ENCODE measurements around the gene ERCC6L2. TPM values are rescaled to one million over a fixed set of nuclear protein-coding genes. Genes with fewer than 3 reads are reported as not detected.

Gene ERCC6L2
- total RNA-seq, 4 donors from 2014 or later, result 82.0 to 128 (median 108) TPM

GRCh38 chr9:95864852-95865580 is 10.5 kb upstream of the ERCC6L2 start:
- Histone ChIP-seq H3K4me1 (no peaks in the 10 kb centered on the region), H3K9me3 (peaks cover 0 to 29% (median 0%) of the 10 kb centered on the region in 4 donors), H3K27me3 (no peaks in the 10 kb centered on the region), H3K4me3 (no peak overlapping the region), H3K27ac (no peak overlapping the region), H3K36me3 (peaks cover 0 to 18% (median 0%) of the 10 kb centered on the region in 3 donors)
- TF ChIP-seq EP300 (IDR thresholded peaks at IDR 0.05) (no peak), POLR2A (IDR thresholded peaks at IDR 0.05) (no peak)
- TF ChIP-seq, protein P1, sequence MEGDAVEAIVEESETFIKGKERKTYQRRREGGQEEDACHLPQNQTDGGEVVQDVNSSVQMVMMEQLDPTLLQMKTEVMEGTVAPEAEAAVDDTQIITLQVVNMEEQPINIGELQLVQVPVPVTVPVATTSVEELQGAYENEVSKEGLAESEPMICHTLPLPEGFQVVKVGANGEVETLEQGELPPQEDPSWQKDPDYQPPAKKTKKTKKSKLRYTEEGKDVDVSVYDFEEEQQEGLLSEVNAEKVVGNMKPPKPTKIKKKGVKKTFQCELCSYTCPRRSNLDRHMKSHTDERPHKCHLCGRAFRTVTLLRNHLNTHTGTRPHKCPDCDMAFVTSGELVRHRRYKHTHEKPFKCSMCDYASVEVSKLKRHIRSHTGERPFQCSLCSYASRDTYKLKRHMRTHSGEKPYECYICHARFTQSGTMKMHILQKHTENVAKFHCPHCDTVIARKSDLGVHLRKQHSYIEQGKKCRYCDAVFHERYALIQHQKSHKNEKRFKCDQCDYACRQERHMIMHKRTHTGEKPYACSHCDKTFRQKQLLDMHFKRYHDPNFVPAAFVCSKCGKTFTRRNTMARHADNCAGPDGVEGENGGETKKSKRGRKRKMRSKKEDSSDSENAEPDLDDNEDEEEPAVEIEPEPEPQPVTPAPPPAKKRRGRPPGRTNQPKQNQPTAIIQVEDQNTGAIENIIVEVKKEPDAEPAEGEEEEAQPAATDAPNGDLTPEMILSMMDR (IDR thresholded peaks at IDR 0.05), result no peak
- WGBS, 2 donors, result 96% methylated on average over 3 of the region's 3 CpGs
- DNase-seq (ENCODE audit: low spot score in 2 of 2), result no peak

GRCh38 chr9:95870352-95870751 is 5.1 kb upstream of the ERCC6L2 start:
- H3K36me3 ChIP-seq, result peaks cover 0 to 28% (median 0%) of the 10 kb centered on the region in 3 donors
- 91 to 93% methylated on average over 1 of the region's 1 CpG for WGBS, 2 donors
- TF ChIP-seq, protein P1 (IDR thresholded peaks at IDR 0.05), result no peak
- TF ChIP-seq EP300 (IDR thresholded peaks at IDR 0.05) (no peak), POLR2A (IDR thresholded peaks at IDR 0.05) (no peak)
- no peaks in the 10 kb centered on the region for H3K27me3 ChIP-seq
- no peak overlapping the region for H3K4me3 ChIP-seq
- peaks cover 0 to 15% (median 6%) of the 10 kb centered on the region in 4 donors for H3K4me1 ChIP-seq
- no peak for DNase-seq (ENCODE audit: low spot score in 2 of 2)
- peaks cover 0 to 15% (median 0%) of the 10 kb centered on the region in 4 donors for H3K9me3 ChIP-seq
- H3K27ac ChIP-seq, result no peak overlapping the region

DNA sequence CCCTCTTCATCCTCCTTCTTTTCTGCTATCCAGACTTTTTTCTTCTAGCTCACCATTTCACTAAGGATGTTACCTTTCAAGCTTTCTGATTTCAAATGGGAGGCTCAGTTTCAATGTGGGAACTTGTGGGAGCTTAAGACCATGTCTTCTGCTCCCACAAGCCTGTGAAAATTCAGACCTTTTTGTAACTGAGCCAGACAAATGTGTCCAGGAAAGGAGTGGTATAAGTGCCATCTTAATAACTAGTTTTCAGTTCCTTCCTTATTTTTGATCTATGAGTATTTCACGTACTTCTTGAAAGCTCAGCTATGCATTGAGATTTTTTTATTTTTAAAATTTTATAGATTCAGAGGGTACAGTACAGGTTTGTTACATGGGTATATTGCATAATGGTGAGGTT is 4.6 kb upstream of the ERCC6L2 start:
- Histone ChIP-seq H3K4me1 (peaks cover 0 to 15% (median 6%) of the 10 kb centered on the region in 4 donors), H3K9me3 (peaks cover 0 to 15% (median 0%) of the 10 kb centered on the region in 4 donors), H3K4me3 (no peak overlapping the region), H3K27me3 (no peaks in the 10 kb centered on the region), H3K27ac (no peak overlapping the region), H3K36me3 (peaks cover 0 to 28% (median 0%) of the 10 kb centered on the region in 3 donors)
- DNase-seq (ENCODE audit: low spot score in 2 of 2), result no peak
- WGBS, 2 donors, result 83 to 94% methylated on average over 1 of the region's 1 CpG
- TF ChIP-seq, protein P1 (IDR thresholded peaks at IDR 0.05), result no peak

DNA sequence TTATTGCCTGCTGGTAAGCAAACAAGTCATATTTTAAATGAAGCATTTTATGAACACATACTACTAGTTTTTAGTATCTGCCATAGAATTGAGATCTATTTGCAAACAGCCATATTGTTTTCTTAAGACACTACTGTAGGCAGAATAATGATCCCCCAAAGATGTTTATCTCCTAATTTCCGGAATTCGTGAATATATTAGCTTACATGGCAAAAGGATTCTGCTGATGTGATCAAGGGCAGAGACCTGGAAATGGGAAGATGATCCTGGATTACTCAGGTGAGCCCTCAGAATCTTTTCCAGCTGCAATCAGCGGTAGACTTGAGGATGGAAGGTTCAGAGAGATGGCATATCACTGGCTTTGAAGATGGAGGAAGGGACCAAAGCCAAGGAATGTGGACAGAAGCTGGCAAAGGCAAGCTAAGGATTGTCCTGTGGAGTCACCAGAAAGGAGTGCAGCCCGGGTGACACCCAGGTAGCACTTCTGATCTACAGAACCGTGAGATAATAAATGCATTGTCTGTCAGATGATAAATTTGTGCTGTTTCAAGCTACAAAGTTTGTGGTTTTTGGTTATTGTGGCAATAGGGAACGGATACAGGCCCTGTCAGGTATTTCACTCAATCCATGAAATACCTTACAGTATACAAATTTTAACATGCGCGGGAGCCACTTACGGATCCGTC is 1.0 kb upstream of the ERCC6L2 start:
- Histone ChIP-seq H3K27me3 (no peaks in the 10 kb centered on the region), H3K4me1 (peaks cover 0 to 18% (median 6%) of the 10 kb centered on the region in 4 donors), H3K36me3 (peaks cover 0 to 23% (median 0%) of the 10 kb centered on the region in 3 donors), H3K4me3 (no peak overlapping the region), H3K27ac (no peak overlapping the region), H3K9me3 (peaks cover 0 to 4% (median 0%) of the 10 kb centered on the region in 4 donors)
- TF ChIP-seq EP300 (IDR thresholded peaks at IDR 0.05), result no peak
- no peak for TF ChIP-seq POLR2A (IDR thresholded peaks at IDR 0.05)
- TF ChIP-seq, protein P1 (IDR thresholded peaks at IDR 0.05), result no peak
- 27% methylated on average over 10 of the region's 10 CpGs for WGBS, 2 donors
- no peak for DNase-seq (ENCODE audit: low spot score in 2 of 2)

DNA sequence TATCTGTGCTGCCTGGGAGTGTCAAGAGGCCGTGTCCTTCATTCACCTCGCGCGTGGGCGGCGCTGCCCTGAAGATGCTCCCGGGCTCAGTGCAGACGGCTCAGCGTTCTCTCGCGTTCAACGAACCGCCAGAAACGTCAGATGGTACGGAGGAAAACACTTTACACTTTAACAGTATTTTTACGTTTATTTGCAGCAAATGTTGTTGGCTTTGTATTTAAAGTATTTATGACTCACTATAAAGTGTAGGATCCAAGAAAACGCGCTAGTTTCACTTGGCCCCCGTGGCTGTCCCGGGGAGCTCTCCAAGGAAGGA is 544 bp upstream of the ERCC6L2 start:
- H3K9me3 ChIP-seq, result peaks cover 0 to 4% (median 0%) of the 10 kb centered on the region in 4 donors
- no peak overlapping the region for H3K4me3 ChIP-seq
- peaks cover 0 to 23% (median 6%) of the 10 kb centered on the region in 4 donors for H3K4me1 ChIP-seq
- 0 to 1% methylated on average over 20 of the region's 20 CpGs for WGBS, 2 donors
- DNase-seq (ENCODE audit: low spot score in 2 of 2), result peak; percentile 26 to 48
- TF ChIP-seq EP300 (IDR thresholded peaks at IDR 0.05) (no peak), POLR2A (IDR thresholded peaks at IDR 0.05) (no peak)
- TF ChIP-seq, protein P1 (IDR thresholded peaks at IDR 0.05), result no peak
- no peak overlapping the region for H3K27ac ChIP-seq
- H3K27me3 ChIP-seq, result no peaks in the 10 kb centered on the region
- peaks cover 0 to 19% (median 0%) of the 10 kb centered on the region in 3 donors for H3K36me3 ChIP-seq

Data from tibial nerve (tissue), 4 donors.